Activated T-cell treated with anti-CD3 and anti-CD28 coated beads for 4 hours (primary cell): Measurements from ENCODE around the gene HDAC7.
"Not testable (repeated sequence)": the region's sequence is repeated elsewhere in the genome, so short reads cannot be mapped to it uniquely, and the experiment has no call there.

Experiments used
- DNase-seq: peaks from one replicate; pipeline ENCODE4 v3.0.0-alpha.2; 2020

HDAC7 gene

GRCh38 chr12:47811581-47812484 lies 7.9 kb downstream of the HDAC7 start:
- no peak for DNase-seq

DNA sequence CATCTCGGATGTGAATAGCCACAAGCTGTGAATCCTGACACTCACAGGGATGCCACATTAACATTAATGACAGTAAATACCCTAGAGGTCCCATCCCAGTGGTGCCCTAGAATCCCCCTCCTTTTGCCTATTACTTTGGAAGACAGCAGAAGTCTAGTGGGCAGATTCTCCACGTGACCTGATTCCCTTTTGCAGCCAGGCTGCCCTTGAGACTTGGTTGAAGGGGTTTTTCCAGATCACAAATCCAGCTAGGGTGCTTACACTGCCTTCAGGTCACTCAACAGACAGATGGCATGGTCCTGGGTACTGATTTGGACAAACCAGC lies 8.7 kb downstream of the HDAC7 start:
- no peak for DNase-seq

- not testable (repeated sequence) for DNase-seq
Observed at GRCh38 chr12:47809518-47809917, 10.2 kb downstream of the HDAC7 start.

DNA sequence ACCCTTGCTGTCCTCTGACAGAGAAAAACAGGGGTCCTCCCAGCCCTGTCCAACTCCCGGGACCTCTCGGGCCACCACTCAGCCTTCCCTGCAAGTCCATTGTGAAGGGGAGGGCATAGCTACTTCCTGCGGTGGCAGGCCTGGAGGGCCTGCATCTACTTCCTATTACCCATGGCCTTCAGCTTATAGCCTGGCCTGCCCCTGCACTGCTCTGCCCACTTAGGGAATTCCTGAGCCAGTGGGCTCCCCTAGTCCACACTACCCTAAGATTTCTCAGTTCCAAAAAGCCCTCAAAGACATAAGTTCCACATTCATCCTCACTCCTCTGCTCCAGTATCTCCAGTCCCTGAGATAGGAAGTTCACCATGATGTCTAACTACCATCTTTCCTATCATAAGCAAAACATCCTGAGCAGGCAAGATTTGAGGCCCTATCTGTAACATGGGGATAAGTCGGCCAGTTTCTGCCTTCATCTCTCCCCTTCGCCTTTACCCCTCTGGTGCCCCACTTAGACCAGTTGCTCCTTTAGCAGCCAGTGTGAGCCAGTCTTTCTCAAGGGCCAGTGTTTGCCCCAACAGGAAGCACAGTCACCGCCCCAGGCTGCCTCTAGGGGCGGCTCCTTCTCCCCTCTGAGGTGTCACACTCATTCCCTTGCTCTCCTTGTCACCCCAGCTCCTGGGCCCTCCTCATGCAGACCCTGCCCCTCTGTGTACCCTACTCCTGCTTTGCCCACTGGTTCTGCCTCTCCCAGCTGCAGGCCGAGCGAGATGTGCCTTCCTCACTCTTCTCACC lies 10.9 kb downstream of the HDAC7 start:
- DNase-seq: no peak

GRCh38 chr12:47808050-47808449 lies 11.7 kb downstream of the HDAC7 start:
- DNase-seq: peak; percentile 62

- no peak for DNase-seq
Observed at GRCh38 chr12:47807338-47807737, 12.4 kb downstream of the HDAC7 start.

DNA sequence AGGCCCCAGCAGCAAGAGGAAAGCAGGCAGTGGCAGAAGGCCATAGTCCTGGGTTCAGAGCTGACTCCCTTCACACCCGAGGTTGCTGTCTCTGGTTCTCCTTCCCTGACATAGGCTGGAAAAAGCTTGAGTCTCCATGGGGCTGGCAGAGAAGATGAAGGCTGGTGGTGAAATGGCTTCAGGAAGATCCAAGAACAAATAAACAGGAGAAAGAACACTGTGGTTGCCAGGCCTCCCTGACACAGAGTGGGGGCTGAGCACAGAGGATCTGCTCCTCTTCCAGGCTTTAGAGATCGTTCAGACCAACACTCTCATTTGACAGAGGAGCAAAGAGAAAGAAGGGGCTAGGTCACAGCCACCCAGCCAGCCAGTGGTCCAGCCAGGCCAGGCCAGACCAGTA lies 14.3 kb downstream of the HDAC7 start:
- no peak for DNase-seq

GRCh38 chr12:47804171-47804570 lies 15.5 kb downstream of the HDAC7 start:
- DNase-seq: no peak

DNA sequence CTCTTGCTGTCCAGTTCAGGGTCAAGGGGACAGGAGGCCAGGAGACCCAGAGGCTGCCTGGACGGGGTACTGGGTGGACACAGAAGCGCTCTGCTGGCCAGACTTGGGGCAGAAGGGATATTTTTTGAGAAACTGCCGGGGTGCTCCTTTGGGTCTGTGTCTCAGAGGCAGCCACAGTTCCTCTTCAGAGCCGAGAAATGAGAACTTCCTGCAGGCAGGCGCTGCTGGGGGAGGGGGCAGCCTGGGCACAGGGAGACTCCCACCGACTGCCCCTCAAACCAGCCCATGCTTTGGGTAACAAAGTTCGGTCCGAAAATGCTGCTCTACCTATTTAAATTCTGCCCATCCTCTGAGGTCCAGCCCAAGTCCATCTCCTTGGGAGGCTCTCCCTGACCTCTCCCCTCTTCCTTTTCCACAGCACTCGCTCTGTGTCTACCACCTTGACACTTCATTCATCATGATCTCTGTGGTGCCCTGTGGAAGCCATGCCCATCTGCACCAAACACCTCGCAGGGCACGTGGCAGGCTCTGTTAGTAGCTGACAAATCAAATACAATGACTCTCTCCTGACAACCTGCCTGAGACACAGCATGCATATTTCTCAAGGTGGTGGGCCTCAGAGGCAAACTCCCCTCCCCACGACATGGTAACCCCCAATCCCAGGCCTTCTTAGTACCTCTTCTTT lies 16.4 kb downstream of the HDAC7 start:
- no peak for DNase-seq

DNA sequence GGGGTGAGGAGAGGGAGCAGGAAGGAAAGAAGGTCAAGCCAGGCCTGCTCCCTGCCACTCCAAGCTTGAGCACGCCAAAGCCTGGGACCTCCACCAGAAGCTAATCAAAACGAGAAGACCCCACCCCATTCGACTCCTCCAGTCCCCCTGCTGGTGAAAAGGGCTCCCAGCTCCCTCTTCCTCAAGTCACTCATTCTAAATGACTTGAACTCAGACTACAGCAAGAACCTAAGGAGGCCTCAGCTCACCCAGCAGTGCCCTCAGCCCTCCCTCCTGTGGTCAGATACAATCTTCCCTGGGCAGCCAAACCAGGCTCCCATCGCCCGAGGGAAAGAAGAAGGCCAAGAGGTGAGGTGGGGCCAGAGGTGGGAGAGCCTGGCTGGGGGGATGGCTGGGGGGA lies 17.4 kb downstream of the HDAC7 start:
- DNase-seq: no peak

DNA sequence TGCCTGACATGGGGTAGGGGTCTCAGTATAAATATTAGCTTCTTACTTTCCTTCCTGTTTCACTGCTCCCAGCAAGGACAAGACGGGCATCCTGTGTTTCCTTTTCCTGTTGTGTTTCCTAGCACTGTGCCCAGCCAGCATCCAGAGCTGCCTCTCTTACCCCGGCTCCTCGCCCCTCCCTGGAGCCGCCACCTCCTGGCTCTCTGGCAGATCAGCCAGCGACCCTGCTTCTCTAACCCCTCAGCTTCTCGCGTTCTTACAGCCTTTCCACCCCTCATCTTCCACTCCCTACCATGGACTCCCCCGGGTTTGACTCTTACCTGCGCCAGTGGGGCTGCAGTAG lies 17.8 kb downstream of the HDAC7 start:
- DNase-seq: no peak

- no peak for DNase-seq
Observed at GRCh38 chr12:47801170-47801903, 18.4 kb downstream of the HDAC7 start.

DNA sequence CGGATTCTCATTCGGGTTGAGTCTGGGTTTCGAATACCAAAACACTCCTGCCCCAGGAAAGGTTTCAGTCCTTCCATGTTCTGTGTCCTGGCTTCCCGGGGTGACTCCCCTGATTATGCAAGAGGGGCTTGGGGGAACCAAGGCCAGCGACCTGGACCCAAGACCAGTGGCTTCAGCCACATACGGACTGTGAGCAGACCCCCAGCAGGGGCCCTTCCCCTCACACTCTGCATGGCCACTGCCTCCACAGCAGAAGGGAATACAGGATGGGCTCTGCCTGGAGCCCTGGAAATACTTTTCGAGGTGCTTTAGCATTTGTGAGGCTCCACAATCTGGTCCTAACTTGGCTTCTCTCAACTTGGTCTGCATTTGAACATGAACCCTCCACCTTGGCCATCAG lies 19.1 kb downstream of the HDAC7 start:
- no peak for DNase-seq

GRCh38 chr12:47799357-47799955 lies 20.2 kb downstream of the HDAC7 start:
- no peak for DNase-seq

- DNase-seq: no peak
Observed at GRCh38 chr12:47798382-47798948, 21.2 kb downstream of the HDAC7 start.

- no peak for DNase-seq
Observed at GRCh38 chr12:47797441-47797840, 22.3 kb downstream of the HDAC7 start.

- DNase-seq: no peak
Observed at GRCh38 chr12:47795814-47796411, 23.8 kb downstream of the HDAC7 start.

DNA sequence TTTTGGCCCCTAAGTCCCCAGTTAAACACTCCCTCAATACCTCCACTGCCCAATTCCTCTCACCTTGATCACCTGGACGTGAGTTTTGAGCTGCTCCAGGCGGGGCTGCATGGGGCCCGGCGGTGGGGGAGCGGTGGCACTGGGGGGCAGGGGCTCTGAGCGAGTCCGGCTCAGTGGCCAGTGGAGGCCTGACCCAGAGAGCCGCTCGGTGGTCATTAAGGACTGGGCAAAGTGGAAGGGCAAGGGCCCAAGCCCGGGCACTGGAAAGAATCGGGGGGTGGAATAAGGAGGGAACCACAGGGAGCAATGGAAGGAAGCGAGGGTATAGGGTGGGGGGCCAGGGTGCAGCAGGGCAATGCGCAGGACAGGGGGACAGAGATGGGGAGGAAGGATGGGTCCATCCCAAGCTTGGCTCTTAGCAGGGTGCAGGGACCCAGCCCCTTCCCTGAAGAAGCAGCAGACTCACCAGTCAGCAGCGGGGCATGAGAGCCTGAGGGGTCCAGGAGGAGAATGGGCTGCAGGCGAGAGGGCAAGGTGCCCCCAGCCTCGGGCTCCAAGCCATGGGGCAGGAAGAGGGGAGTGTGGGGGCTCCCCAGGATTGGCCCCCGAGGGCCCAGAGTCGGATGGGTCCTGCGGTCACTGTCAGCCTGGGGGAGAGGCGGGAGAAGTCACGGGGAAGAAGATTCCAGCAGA lies 24.4 kb downstream of the HDAC7 start:
- DNase-seq: no peak

GRCh38 chr12:47794679-47795078 lies 25.0 kb downstream of the HDAC7 start:
- no peak for DNase-seq

GRCh38 chr12:47793015-47793681 lies 26.6 kb downstream of the HDAC7 start:
- no peak for DNase-seq

DNA sequence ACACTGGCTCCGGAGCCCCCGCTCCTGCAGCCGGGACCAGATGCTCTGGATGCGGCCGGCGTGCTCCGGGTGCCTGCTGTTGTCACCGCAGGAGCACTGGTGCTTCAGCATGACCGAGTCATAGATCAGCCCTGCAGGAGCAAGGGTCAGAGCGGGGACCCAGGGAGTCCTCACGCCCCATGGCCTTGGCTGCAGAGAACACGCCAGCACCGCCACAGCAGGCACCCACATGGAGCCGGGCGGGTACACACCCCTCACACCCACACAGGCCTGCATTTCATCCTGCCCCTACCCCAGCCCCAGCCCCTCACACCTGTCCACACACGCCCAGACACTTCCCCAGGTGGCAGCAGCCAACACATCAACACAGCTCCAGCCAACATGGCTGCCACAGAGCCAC lies 27.8 kb downstream of the HDAC7 start:
- no peak for DNase-seq
